Thymus (tissue), 11 donors: Measurements from ENCODE around the gene TEAD2. TPM values are rescaled to one million over a fixed set of nuclear protein-coding genes. Genes with fewer than 3 reads are reported as not detected.

Source experiments
- DNase-seq, 9 donors: peaks; one replicate each; pipeline ENCODE4 v3.0.0-alpha.2; 2013; ENCODE audit warnings: low spot score in 9 of 9, low read depth in 6 of 9, missing footprints in 1 of 9
- H3K27ac ChIP-seq, 2 donors: one replicate each; pipeline ENCODE4 v1.5.1; 2013; ENCODE audit warnings: control low read depth in 1 of 2, low read depth in 1 of 2, low read length in 1 of 2, mild to moderate bottlenecking in 1 of 2, moderate library complexity in 1 of 2
- H3K27me3 ChIP-seq, 2 donors: one replicate each; pipeline ENCODE4 v1.5.1; 2013; ENCODE audit warnings: low read length in 1 of 2; ENCODE audit not compliant: control insufficient read depth in 2 of 2, insufficient read depth in 1 of 2
- H3K36me3 ChIP-seq, 2 donors: one replicate each; pipeline ENCODE4 v1.5.1; 2013; ENCODE audit warnings: low read length in 1 of 2, mild to moderate bottlenecking in 1 of 2, moderate library complexity in 1 of 2; ENCODE audit not compliant: control insufficient read depth in 2 of 2, insufficient read depth in 2 of 2
- H3K4me1 ChIP-seq, 2 donors: one replicate each; pipeline ENCODE4 v1.5.1; 2013; ENCODE audit warnings: low read length in 2 of 2; ENCODE audit not compliant: control insufficient read depth in 2 of 2, insufficient read depth in 2 of 2
- H3K4me3 ChIP-seq, 2 donors: one replicate each; pipeline ENCODE4 v1.5.1; 2013; ENCODE audit warnings: low read length in 2 of 2, control low read depth in 1 of 2, mild to moderate bottlenecking in 1 of 2
- H3K9me3 ChIP-seq, 2 donors: one replicate each; pipeline ENCODE4 v1.5.1; 2013; ENCODE audit warnings: low read length in 1 of 2, mild to moderate bottlenecking in 1 of 2; ENCODE audit not compliant: control insufficient read depth in 2 of 2, insufficient read depth in 1 of 2
- WGBS: extraction: QIAGEN DNeasy Blood & Tissue Kit; methylation state at CpG from one replicate; pipeline ENCODE4 v1.1.7; 2013; 5-methylcytosine and 5-hydroxymethylcytosine counted together
- polyA plus RNA-seq: library from polyadenylated mRNA; stranded (reverse); fragments of 200-250 nt; gene quantifications from one replicate; pipeline ENCODE4 v1.2.3, GENCODE V29; 2013
- total RNA-seq: library from RNA; stranded (reverse); fragments of 120-200 nt; gene quantifications from one replicate; pipeline ENCODE4 v1.2.4, GENCODE V29; 2013
- donor health status: healthy.

Gene TEAD2
- total and polyA plus RNA-seq, 2 donors: 4.1 to 6.6 TPM

- DNase-seq: no peak
- WGBS: 93% methylated on average over 3 of the region's 3 CpGs
- no peak overlapping the region for H3K27ac ChIP-seq
- H3K4me3 ChIP-seq: no peak overlapping the region
- H3K4me1 ChIP-seq: no peaks in the 10 kb centered on the region
- H3K9me3 ChIP-seq: peaks cover 4 to 14% of the 10 kb centered on the region in 2 donors
- H3K36me3 ChIP-seq: no peaks in the 10 kb centered on the region
- peaks cover 0 to 13% of the 10 kb centered on the region in 2 donors for H3K27me3 ChIP-seq
Observed at GRCh38 chr19:49371184-49371583, 9.0 kb upstream of the TEAD2 start.

GRCh38 chr19:49368711-49369358 is 6.6 kb upstream of the TEAD2 start:
- H3K27me3 ChIP-seq: peaks cover 10 to 33% of the 10 kb centered on the region in 2 donors
- H3K27ac ChIP-seq: no peak overlapping the region
- H3K4me3 ChIP-seq: no peak overlapping the region
- peaks cover 4 to 14% of the 10 kb centered on the region in 2 donors for H3K9me3 ChIP-seq
- no peaks in the 10 kb centered on the region for H3K36me3 ChIP-seq
- WGBS: 77% methylated on average over 5 of the region's 5 CpGs
- H3K4me1 ChIP-seq: peaks cover 0 to under 1% of the 10 kb centered on the region in 2 donors
- DNase-seq: no peak

GRCh38 chr19:49366110-49366509 is 3.9 kb upstream of the TEAD2 start:
- H3K36me3 ChIP-seq: no peaks in the 10 kb centered on the region
- H3K27me3 ChIP-seq: peaks cover 34 to 60% of the 10 kb centered on the region in 2 donors
- no peak overlapping the region for H3K27ac ChIP-seq
- peaks cover 8 to 20% of the 10 kb centered on the region in 2 donors for H3K9me3 ChIP-seq
- H3K4me1 ChIP-seq: peaks cover 0 to 19% of the 10 kb centered on the region in 2 donors
- no peak overlapping the region for H3K4me3 ChIP-seq
- DNase-seq: no peak

GRCh38 chr19:49364083-49364737 is 2.0 kb upstream of the TEAD2 start:
- H3K4me1 ChIP-seq: peaks cover 0 to 19% of the 10 kb centered on the region in 2 donors
- H3K4me3 ChIP-seq: no peak overlapping the region
- no peak overlapping the region for H3K27ac ChIP-seq
- H3K9me3 ChIP-seq: peaks cover 4 to 9% of the 10 kb centered on the region in 2 donors
- no peak for DNase-seq
- H3K27me3 ChIP-seq: peaks cover 41 to 76% of the 10 kb centered on the region in 2 donors
- 71% methylated on average over 27 of the region's 27 CpGs for WGBS
- no peaks in the 10 kb centered on the region for H3K36me3 ChIP-seq

- WGBS: 5% methylated on average over 46 of the region's 46 CpGs
- peaks cover 0 to 19% of the 10 kb centered on the region in 2 donors for H3K4me1 ChIP-seq
- peaks cover 4 to 8% of the 10 kb centered on the region in 2 donors for H3K9me3 ChIP-seq
- peak within 1 kb of the TSS in 1 of 2 donors; percentile 33 for H3K27ac ChIP-seq
- H3K4me3 ChIP-seq: no peak within 1 kb of the TSS
- DNase-seq: peak in 3 of 9 donors; percentile 17 to 36 (median 24)
- no peaks in the 10 kb centered on the region for H3K36me3 ChIP-seq
- peaks cover 41 to 80% of the 10 kb centered on the region in 2 donors for H3K27me3 ChIP-seq
Observed at GRCh38 chr19:49363268-49364082, 1.3 kb upstream of the TEAD2 start, which contains the start of gene DKKL1. Gene DKKL1, plus strand, starts transcription at chr19:49363877. Its CDS starts 122 bp downstream, at chr19:49363999.

GRCh38 chr19:49362929-49363267 is 682 bp upstream of the TEAD2 start:
- 2% methylated on average over 14 of the region's 14 CpGs for WGBS
- H3K4me1 ChIP-seq: peaks cover 0 to 19% of the 10 kb centered on the region in 2 donors
- no peak for DNase-seq
- H3K27ac ChIP-seq: peak overlapping the region in 1 of 2 donors; percentile 33
- H3K9me3 ChIP-seq: peaks cover 4 to 8% of the 10 kb centered on the region in 2 donors
- H3K27me3 ChIP-seq: peaks cover 41 to 82% of the 10 kb centered on the region in 2 donors
- no peak overlapping the region for H3K4me3 ChIP-seq
- H3K36me3 ChIP-seq: no peaks in the 10 kb centered on the region

GRCh38 chr19:49361438-49362047 is 673 bp downstream of the TEAD2 start:
- H3K4me1 ChIP-seq: peaks cover 0 to 19% of the 10 kb centered on the region in 2 donors
- no peak for DNase-seq
- peaks cover 4 to 8% of the 10 kb centered on the region in 2 donors for H3K9me3 ChIP-seq
- WGBS: 13% methylated on average over 27 of the region's 27 CpGs
- H3K36me3 ChIP-seq: no peaks in the 10 kb centered on the region
- peaks cover 41 to 86% of the 10 kb centered on the region in 2 donors for H3K27me3 ChIP-seq
- peak overlapping the region; percentile 19 to 33 for H3K4me3 ChIP-seq
- H3K27ac ChIP-seq: peak overlapping the region; percentile 25 to 74

- peaks cover 0 to 23% of the 10 kb centered on the region in 2 donors for H3K4me1 ChIP-seq
- peaks cover 41 to 90% of the 10 kb centered on the region in 2 donors for H3K27me3 ChIP-seq
- no peak for DNase-seq
- no peak overlapping the region for H3K27ac ChIP-seq
- H3K9me3 ChIP-seq: peaks cover 4 to 8% of the 10 kb centered on the region in 2 donors
- WGBS: 80% methylated on average over 17 of the region's 17 CpGs
- H3K4me3 ChIP-seq: no peak overlapping the region
- H3K36me3 ChIP-seq: no peaks in the 10 kb centered on the region
Observed at GRCh38 chr19:49359851-49360820, 2.1 kb downstream of the TEAD2 start.
